22Rv1 (cell line): ENCODE results near the gene PGAM1.

ENCODE experiments used
- ZFX ChIP-seq: fragments of 450-650 bp; IDR thresholded peaks from 2 replicates; pipeline ENCODE4 v1.6.1; 2017; ENCODE audit warnings: antibody characterized with exemption, borderline replicate concordance
- TF ChIP-seq, protein P1 (sequence below): fragments of 450-650 bp; IDR thresholded peaks from 2 replicates; pipeline ENCODE4 v1.5.1; 2017; ENCODE audit warnings: mild to moderate bottlenecking

DNA sequence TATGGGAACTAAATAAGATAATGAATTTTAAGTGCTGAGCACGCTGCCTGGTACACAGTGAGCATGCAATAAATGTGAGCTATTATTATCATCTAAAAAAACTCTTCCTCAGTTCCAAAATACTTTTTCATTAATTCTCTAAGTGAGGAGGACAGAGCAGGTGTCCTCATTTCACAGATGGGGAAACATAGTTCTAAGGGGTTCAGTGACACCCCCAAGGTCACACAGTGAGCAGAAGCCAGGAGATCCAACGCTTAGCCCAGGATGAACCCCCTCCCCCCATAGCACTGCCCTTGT lies 18.1 kb upstream of the PGAM1 start:
- TF ChIP-seq, protein P1, sequence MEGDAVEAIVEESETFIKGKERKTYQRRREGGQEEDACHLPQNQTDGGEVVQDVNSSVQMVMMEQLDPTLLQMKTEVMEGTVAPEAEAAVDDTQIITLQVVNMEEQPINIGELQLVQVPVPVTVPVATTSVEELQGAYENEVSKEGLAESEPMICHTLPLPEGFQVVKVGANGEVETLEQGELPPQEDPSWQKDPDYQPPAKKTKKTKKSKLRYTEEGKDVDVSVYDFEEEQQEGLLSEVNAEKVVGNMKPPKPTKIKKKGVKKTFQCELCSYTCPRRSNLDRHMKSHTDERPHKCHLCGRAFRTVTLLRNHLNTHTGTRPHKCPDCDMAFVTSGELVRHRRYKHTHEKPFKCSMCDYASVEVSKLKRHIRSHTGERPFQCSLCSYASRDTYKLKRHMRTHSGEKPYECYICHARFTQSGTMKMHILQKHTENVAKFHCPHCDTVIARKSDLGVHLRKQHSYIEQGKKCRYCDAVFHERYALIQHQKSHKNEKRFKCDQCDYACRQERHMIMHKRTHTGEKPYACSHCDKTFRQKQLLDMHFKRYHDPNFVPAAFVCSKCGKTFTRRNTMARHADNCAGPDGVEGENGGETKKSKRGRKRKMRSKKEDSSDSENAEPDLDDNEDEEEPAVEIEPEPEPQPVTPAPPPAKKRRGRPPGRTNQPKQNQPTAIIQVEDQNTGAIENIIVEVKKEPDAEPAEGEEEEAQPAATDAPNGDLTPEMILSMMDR: no peak
- TF ChIP-seq ZFX: no peak
